Dendritic cell treated with granulocyte-macrophage colony-stimulating factor and Interleukin-4, amounts not matched to agents 40 ng/mL and 50 ng/mL, for 4 days (primary cell): Measurements from ENCODE around the gene CYB5R2.
A peak's percentile ranks its signal among the peaks of the same experiment; 100 is the strongest.

Source experiments
- H3K27ac Mint-ChIP-seq: one replicate; pipeline ENCODE4 v1.8.0; 2022; ENCODE audit warnings: mild to moderate bottlenecking, mixed read lengths
- H3K27me3 Mint-ChIP-seq: one replicate; pipeline ENCODE4 v1.8.0; 2022; ENCODE audit warnings: mild to moderate bottlenecking, mixed read lengths
- H3K36me3 Mint-ChIP-seq: one replicate; pipeline ENCODE4 v1.8.0; 2022; ENCODE audit warnings: low read depth, mixed read lengths
- H3K4me1 Mint-ChIP-seq: one replicate; pipeline ENCODE4 v1.8.0; 2022; ENCODE audit warnings: low read depth, mixed read lengths
- H3K4me3 Mint-ChIP-seq: one replicate; pipeline ENCODE4 v1.8.0; 2022; ENCODE audit warnings: mild to moderate bottlenecking, moderate library complexity, mixed read lengths
- H3K9me3 Mint-ChIP-seq: one replicate; pipeline ENCODE4 v1.8.0; 2022; ENCODE audit warnings: mixed read lengths
- intact Hi-C: fragments of 100-400 bp; cut with micrococcal nuclease; formaldehyde crosslinking; loops from one replicate; pipeline ENCODE4 v1.15.0; 2022

The CYB5R2 gene

GRCh38 chr11:7672960-7673723 lies at the start of gene CYB5R2:
CYB5R2 (minus strand) TSS chr11:7673500; CDS start chr11:7672825, 675 bp downstream.
- peak within 1 kb of the TSS; percentile 76 for H3K4me3 Mint-ChIP-seq
- peaks cover 50% of the 10 kb centered on the region for H3K27me3 Mint-ChIP-seq
- peaks cover 22% of the 10 kb centered on the region for H3K4me1 Mint-ChIP-seq
- peaks cover 28% of the 10 kb centered on the region for H3K9me3 Mint-ChIP-seq
- peaks cover 11% of the 10 kb centered on the region for H3K36me3 Mint-ChIP-seq
- intact Hi-C loops = no loop called here
- H3K27ac Mint-ChIP-seq = peak within 1 kb of the TSS; percentile 41

- Mint-ChIP-seq H3K27me3 (no peaks in the 10 kb centered on the region), H3K36me3 (no peaks in the 10 kb centered on the region), H3K9me3 (peaks cover 16% of the 10 kb centered on the region), H3K4me1 (no peaks in the 10 kb centered on the region), H3K27ac (no peak overlapping the region), H3K4me3 (no peak overlapping the region)
- intact Hi-C loops = no loop called here
Measured at GRCh38 chr11:7714786-7715185, 41.5 kb upstream of the CYB5R2 start.

GRCh38 chr11:7706377-7706776 lies 33.1 kb upstream of the CYB5R2 start, which contains the start of gene OVCH2:
OVCH2 (minus strand) TSS chr11:7706477; CDS start chr11:7706394, 83 bp downstream.
- H3K27me3 Mint-ChIP-seq = peaks cover 4% of the 10 kb centered on the region
- no peaks in the 10 kb centered on the region for H3K4me1 Mint-ChIP-seq
- no peaks in the 10 kb centered on the region for H3K9me3 Mint-ChIP-seq
- H3K27ac Mint-ChIP-seq = no peak within 1 kb of the TSS
- no peaks in the 10 kb centered on the region for H3K36me3 Mint-ChIP-seq
- H3K4me3 Mint-ChIP-seq = no peak within 1 kb of the TSS
- intact Hi-C loops = no loop called here

DNA sequence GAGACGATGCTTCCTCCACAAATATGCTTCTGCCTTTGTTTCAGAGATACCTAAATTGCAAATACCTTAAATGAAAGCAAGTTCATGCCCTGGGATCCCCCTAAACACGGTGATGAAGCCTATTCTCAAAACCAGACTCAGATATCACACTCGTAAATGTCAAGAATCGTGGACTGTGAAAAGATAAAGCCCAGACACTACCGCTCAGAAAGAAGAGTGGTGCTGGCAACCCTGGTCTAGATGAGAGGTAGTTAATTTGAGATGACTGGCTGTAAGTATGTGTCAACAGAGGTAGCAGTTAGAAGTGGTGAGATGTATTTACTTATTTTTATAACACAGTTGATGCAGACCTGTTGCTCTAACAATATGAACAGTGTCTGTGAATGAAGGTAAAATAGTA lies 30.4 kb upstream of the CYB5R2 start:
- no peaks in the 10 kb centered on the region for H3K4me1 Mint-ChIP-seq
- intact Hi-C loops = no loop called here
- H3K27me3 Mint-ChIP-seq = peaks cover 5% of the 10 kb centered on the region
- no peak overlapping the region for H3K27ac Mint-ChIP-seq
- H3K9me3 Mint-ChIP-seq = no peaks in the 10 kb centered on the region
- H3K4me3 Mint-ChIP-seq = no peak overlapping the region
- H3K36me3 Mint-ChIP-seq = no peaks in the 10 kb centered on the region

DNA sequence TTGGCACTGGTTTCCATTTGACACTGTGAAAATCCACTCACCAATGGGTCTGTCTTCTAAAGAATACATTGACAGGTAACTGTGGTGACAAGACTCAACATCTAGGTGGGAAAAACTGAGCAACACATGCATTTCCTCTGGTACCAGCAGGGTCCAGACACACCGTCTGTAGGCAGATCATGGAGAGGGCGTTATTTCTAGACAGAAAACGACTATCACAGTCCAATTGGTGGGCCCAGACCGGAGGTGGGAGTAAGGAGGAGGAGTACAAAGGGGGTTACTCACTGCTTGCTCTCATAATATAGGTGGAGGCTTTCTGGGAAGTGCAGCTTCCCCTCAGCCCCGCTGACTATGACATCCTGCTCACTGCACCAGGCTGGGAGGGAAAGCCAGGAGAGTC lies 23.1 kb upstream of the CYB5R2 start:
- Mint-ChIP-seq H3K4me1 (no peaks in the 10 kb centered on the region), H3K36me3 (no peaks in the 10 kb centered on the region), H3K9me3 (no peaks in the 10 kb centered on the region), H3K27ac (no peak overlapping the region), H3K27me3 (peaks cover 31% of the 10 kb centered on the region), H3K4me3 (no peak overlapping the region)
- intact Hi-C loops = no loop called here

GRCh38 chr11:7694235-7694634 lies 20.9 kb upstream of the CYB5R2 start:
- no peaks in the 10 kb centered on the region for H3K4me1 Mint-ChIP-seq
- intact Hi-C loops = loop anchor here (2.0 kb wide), 1 partner anchor 341 kb away; no protein-coding TSS in a partner anchor
- no peaks in the 10 kb centered on the region for H3K9me3 Mint-ChIP-seq
- H3K27ac Mint-ChIP-seq = no peak overlapping the region
- H3K36me3 Mint-ChIP-seq = no peaks in the 10 kb centered on the region
- H3K4me3 Mint-ChIP-seq = no peak overlapping the region
- H3K27me3 Mint-ChIP-seq = peaks cover 40% of the 10 kb centered on the region

DNA sequence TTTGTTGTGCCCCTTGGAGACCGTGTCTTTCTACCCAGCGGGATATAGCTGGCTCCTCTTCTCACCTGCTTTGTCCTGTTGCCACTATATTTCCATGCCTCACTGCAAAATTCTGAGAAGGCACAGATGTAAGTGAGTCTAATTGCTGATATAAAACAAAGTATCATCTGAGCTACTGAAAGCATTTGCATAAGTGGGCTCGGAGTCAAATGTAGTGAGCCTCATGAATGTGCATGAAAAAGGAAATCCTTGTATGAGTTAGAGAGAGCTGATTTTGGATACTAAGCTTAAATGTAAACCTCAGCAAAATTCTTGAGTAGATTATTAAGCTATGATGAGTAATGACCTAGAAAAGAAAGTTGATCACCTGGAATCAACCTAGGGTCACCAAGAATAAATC lies 19.1 kb upstream of the CYB5R2 start:
- no peaks in the 10 kb centered on the region for H3K4me1 Mint-ChIP-seq

GRCh38 chr11:7691759-7692350 lies 18.6 kb upstream of the CYB5R2 start:
- peaks cover 48% of the 10 kb centered on the region for H3K27me3 Mint-ChIP-seq
- no peak overlapping the region for H3K4me3 Mint-ChIP-seq
- no peaks in the 10 kb centered on the region for H3K4me1 Mint-ChIP-seq
- H3K27ac Mint-ChIP-seq = no peak overlapping the region
- intact Hi-C loops = loop anchor here (1.0 kb wide), 1 partner anchor 594 kb away; no protein-coding TSS in a partner anchor
- H3K9me3 Mint-ChIP-seq = no peaks in the 10 kb centered on the region
- H3K36me3 Mint-ChIP-seq = no peaks in the 10 kb centered on the region

More for the DNA sequence above, 19.1 kb upstream of the CYB5R2 start:
- H3K27ac Mint-ChIP-seq = no peak overlapping the region
- H3K4me3 Mint-ChIP-seq = no peak overlapping the region
- no peaks in the 10 kb centered on the region for H3K9me3 Mint-ChIP-seq
- intact Hi-C loops = loop anchor here (1.0 kb wide), 1 partner anchor 594 kb away; no protein-coding TSS in a partner anchor
- peaks cover 47% of the 10 kb centered on the region for H3K27me3 Mint-ChIP-seq
- no peaks in the 10 kb centered on the region for H3K36me3 Mint-ChIP-seq

GRCh38 chr11:7690648-7691047 lies 17.3 kb upstream of the CYB5R2 start:
- no peaks in the 10 kb centered on the region for H3K9me3 Mint-ChIP-seq
- intact Hi-C loops = no loop called here
- H3K27me3 Mint-ChIP-seq = peaks cover 51% of the 10 kb centered on the region
- no peak overlapping the region for H3K4me3 Mint-ChIP-seq
- H3K36me3 Mint-ChIP-seq = no peaks in the 10 kb centered on the region
- no peaks in the 10 kb centered on the region for H3K4me1 Mint-ChIP-seq
- no peak overlapping the region for H3K27ac Mint-ChIP-seq

DNA sequence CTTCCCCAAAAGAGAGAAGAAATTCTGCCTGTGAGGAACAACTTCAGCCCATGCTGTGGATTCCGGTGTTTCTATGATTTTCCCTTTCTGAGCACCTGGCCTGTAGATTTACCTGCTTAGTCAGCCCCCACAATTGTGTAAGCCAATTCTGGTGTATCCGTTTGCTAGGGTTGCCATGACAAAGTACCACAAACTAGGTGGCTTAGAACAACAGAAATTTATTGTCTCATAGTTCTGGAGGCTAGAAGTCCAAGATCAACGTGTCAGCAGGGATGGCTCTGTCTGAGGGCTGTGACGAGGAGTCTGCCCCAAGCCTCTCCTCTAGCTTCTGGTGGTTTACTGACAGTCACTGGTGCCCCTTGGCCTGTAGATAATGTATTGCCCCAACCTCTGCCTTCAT lies 15.9 kb upstream of the CYB5R2 start:
- Mint-ChIP-seq H3K36me3 (no peaks in the 10 kb centered on the region), H3K4me3 (no peak overlapping the region), H3K9me3 (no peaks in the 10 kb centered on the region), H3K4me1 (no peaks in the 10 kb centered on the region), H3K27ac (no peak overlapping the region), H3K27me3 (peaks cover 51% of the 10 kb centered on the region)
- intact Hi-C loops = no loop called here

GRCh38 chr11:7688238-7688826 lies 15.0 kb upstream of the CYB5R2 start:
- Mint-ChIP-seq H3K9me3 (no peaks in the 10 kb centered on the region), H3K36me3 (no peaks in the 10 kb centered on the region), H3K27me3 (peaks cover 42% of the 10 kb centered on the region), H3K4me1 (no peaks in the 10 kb centered on the region), H3K4me3 (no peak overlapping the region), H3K27ac (no peak overlapping the region)
- intact Hi-C loops = no loop called here

GRCh38 chr11:7687386-7687785 lies 14.1 kb upstream of the CYB5R2 start:
- Mint-ChIP-seq H3K36me3 (no peaks in the 10 kb centered on the region), H3K9me3 (no peaks in the 10 kb centered on the region), H3K27me3 (peaks cover 36% of the 10 kb centered on the region), H3K4me3 (no peak overlapping the region), H3K4me1 (no peaks in the 10 kb centered on the region), H3K27ac (no peak overlapping the region)
- intact Hi-C loops = no loop called here

GRCh38 chr11:7686761-7687160 lies 13.5 kb upstream of the CYB5R2 start:
- Mint-ChIP-seq H3K4me3 (no peak overlapping the region), H3K36me3 (no peaks in the 10 kb centered on the region), H3K27ac (no peak overlapping the region), H3K9me3 (no peaks in the 10 kb centered on the region), H3K27me3 (peaks cover 32% of the 10 kb centered on the region), H3K4me1 (no peaks in the 10 kb centered on the region)
- intact Hi-C loops = no loop called here

GRCh38 chr11:7683571-7683970 lies 10.3 kb upstream of the CYB5R2 start:
- peaks cover 34% of the 10 kb centered on the region for H3K27me3 Mint-ChIP-seq
- H3K9me3 Mint-ChIP-seq = no peaks in the 10 kb centered on the region
- H3K4me3 Mint-ChIP-seq = no peak overlapping the region
- H3K27ac Mint-ChIP-seq = no peak overlapping the region
- H3K4me1 Mint-ChIP-seq = no peaks in the 10 kb centered on the region
- H3K36me3 Mint-ChIP-seq = no peaks in the 10 kb centered on the region
- intact Hi-C loops = no loop called here
